HG03135 (cell line): ENCODE measurements around the gene TXNDC5.

ENCODE experiments used
- ATAC-seq: cut with Tn5 transposase; IDR thresholded peaks from one replicate; pipeline ENCODE4 v1.9.1; 2021; ENCODE audit warnings: mild to moderate bottlenecking, moderate library complexity; ENCODE audit not compliant: unreplicated experiment

TXNDC5 gene

DNA sequence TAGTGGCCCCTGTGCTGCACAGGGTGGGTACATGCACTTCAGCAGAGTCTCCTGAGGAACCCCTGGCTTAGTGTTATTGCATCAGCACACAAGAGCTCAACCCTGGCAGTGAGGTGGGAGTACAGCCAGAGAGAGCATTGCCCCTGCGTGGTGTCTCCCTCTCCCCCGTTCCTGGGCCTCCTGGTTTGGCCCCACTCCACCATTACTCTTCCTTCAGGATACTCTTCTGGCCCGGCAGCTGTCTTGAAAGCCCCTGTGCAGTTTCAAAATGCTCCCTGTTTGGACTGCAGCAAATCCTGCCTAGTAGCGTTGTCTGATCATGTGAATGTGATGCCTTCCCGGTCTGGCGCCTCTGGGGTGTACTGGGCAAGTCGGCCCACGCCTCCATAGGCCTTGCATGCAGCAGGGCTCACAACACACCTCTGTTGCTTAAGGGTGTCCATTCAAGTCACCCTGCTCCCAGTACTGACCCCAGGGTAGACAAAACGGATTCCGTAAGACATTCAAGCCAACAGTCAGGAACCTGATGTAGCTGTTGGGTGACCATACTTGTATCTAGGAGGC lies 32.1 kb downstream of the TXNDC5 start:
- no peak for ATAC-seq

DNA sequence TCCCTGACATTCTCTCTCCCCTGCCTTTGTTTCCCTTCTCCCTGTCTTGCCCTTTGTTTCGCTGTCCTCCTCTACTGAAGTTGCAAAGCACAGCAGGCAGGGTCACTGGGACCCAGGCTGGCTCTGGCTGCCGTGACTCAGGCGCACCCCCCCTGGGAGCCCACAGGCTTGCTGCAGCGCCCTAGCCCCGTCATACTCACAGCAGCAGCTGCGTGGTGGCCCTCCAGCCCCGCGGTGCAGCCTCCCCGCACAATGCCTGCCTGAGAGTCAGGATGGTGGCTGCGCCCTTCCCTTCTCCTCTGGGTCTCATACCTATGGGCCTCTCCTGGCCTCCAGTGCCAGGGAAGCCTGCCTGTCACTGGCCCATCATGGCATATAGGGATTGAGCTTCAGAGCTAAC lies 41.7 kb downstream of the TXNDC5 start:
- no peak for ATAC-seq

DNA sequence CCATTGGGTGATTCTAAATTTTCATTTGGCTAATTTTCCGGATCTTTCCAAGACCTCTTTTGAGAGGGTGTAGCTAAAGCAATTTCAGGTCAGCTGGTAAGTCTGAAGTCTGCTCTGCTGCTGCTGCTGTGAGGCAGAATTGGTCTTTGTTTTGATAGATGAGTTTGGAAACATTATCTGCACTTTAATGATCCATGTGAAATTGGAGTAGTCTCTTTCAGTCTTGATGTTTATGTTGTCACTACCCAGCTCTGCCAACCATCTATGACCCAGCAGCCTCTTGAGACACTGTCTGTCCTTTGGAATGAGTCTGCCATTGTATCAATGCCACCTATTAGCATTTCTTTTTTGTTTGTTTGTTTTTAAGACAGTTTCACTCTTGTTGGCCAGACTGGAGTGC lies 44.1 kb downstream of the TXNDC5 start:
- no peak for ATAC-seq

DNA sequence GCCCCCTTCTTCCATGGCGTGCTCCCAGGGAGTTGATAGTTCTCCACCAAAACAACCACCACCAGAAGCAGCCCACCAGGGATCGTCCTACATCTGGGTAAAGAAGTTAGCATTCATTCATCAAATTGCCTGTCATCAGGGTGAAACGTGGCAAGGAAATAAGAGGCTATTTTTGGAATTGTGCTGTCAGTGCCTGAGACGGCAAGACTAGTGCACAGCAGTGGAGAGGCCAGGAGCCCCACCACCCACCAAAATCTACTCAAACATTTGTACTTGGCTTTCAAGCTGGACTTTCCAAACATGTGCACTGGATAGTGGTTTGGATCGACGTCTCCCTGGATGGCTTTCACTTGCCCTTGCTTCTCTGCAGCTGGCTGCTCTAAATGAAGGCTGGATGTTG lies 44.8 kb downstream of the TXNDC5 start:
- ATAC-seq = no peak

DNA sequence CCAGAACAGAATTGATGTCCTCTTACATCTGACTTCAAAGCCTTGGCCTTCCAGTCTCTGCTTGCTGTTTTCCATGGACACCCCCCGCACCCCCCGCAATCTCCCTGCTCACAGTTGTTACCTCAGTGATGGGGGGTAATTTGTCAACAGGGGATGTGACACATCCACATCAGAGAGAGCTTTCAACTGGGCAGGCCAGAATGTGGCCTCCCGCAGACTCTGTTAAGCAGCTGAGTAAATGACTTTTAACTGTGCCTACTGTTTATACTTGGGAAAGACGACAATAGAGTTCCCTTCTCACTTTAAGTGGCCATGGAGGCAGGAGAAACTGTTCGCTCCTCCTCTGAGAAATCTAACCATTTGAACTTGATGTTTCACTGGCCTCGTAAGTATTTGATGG lies 51.0 kb downstream of the TXNDC5 start:
- no peak for ATAC-seq

DNA sequence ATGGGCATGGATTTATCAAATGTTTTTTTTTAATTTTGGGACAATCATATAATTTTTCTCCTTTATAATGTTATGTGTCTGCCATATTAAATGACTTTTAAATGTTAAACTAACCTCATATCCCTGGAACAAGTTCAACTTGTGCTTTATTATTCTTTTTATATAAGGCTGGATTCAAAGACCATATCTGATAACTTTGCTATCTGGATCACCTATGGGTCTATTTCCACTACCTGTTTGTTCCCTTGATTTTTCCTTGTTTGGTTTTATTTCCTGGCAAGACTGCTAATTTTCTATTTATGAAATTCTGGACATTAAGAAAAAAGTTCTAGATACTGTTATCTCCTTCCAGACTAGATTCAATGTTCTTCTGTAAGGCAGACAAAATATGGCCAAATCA lies 58.8 kb downstream of the TXNDC5 start:
- no peak for ATAC-seq

DNA sequence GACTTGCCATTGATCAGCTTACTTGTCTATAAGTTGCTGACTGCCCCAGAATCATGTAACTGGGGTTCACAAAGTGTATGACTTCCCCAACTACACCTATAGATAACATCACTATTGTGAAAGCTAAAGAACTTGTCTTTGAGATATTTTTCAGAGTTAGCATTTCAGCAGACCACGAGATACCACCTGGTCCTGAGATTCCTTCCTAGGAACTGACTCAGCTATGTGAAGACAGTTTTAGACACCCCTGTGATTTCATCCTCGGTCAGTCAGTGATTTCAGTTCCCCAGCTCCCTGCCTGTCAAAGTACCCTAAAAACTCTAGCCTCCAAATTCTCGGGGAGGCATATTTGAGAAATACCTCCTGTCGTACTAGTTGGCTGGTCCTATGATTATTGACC lies 62.4 kb downstream of the TXNDC5 start:
- no peak for ATAC-seq

DNA sequence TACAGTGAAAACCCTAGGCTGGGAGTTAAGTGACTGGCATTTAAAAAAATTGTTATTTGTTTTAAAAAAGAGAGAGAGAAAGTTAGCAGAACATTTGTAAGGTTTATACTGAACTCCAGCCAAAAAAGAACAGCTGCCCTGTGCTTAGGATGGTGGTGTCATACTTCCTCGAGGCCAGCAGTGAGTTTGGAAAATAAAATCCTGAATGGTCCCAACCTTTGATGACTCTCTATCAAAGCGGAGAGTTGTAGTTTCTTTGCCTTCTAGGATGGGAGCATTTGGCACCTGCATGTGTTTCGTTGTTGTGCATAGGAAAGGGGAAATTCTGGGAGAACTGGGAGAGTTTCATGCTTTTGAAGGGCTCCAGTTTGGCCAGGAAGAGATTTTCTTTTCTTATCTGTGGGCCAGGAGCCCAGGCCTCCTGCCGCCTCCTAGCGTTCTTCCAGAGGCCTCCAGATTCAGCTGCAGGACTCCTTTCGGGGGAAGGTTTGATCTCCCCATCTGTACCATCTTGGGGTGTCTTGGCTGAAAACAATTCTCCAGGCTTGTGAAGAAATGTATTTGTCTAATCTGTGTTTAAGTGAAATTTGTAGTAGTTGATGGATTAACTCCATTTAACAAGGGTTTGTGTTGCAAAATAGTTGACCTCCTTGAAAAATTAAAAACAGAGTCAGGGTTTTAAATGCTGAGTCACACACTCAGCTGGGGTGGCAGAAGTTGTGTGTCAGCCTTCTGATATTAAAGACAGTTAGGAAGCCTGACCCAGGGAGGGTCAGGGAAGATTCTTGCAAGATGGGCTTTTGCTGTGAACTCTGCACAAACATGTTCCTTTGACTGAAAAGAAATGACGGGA lies 63.4 kb downstream of the TXNDC5 start:
- no peak for ATAC-seq

DNA sequence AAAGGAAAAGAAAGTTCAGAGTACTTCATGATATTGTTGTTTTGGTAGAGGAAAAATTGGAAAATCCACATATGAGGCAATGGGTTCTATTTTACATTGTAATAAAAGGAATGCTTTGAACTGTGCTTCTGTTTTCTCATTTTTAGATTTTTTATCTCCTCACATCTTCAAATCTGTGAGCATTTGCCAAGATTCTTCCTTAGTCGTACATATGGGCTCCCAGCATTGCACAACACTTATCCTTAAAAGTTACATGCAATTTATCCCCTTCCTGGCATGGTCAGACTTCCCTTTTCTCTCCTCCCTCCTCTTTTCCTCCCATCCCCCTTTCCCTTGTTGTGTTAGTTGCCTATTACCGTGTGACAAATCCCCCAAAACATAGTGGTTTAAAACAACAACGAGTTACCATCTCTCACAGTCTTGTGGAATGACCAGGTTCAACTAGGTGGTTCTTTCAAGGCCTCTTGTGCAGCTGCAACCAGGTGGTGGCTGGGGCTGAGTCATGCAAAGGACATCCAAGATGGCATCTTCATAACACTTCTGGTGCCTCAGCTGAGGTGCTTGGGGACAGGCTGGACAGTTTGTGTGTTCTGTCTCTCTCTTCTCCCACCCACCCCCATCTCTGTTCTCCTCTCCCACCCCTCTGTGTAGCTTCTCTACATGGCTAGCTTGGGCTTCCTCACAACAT lies 68.7 kb downstream of the TXNDC5 start:
- no peak for ATAC-seq

DNA sequence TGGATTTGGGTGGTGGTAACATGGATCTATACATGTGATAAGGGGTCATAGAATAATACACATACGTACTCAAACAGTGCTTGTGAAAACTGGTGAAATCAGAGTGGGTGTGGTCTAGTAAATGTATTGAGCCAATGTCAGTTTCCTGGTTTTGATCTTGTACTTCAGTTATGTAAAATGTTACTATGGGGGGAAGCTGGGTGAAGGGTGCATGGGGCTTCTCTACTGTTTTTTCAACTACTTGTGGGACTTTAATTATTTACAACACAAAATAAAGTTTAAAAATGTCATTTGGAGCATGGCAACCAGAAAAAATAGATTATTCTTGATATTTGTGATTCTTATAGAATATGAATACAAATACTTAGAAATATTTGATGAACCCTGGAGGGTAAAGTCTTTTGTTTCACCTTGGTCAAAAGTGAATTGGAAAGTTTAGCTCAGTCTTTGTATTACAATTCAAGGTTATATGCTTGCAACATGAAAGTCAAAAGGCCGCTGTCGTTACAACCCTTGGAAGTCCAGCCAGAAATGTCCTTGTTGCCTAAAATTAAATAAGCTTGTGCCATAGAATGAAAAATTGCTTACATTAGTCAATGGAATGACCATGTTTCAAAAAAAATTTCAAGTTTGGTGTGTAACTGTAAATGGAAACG lies 74.1 kb downstream of the TXNDC5 start:
- no peak for ATAC-seq

DNA sequence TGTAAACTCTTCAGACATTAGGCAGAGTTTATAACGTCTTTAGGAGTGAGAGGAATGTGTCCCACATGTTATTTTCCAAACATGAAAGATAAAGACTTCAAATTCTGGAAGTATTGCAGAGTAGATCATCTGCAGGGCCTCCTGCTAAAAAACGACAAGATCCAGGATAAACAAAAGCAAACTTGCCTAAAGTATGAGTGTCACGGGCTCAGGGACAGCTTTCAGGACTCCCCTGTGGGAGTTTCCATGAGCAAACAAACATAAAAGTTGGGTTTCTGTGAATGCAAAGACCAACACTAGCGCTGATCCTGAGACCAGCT lies 76.9 kb downstream of the TXNDC5 start:
- no peak for ATAC-seq

DNA sequence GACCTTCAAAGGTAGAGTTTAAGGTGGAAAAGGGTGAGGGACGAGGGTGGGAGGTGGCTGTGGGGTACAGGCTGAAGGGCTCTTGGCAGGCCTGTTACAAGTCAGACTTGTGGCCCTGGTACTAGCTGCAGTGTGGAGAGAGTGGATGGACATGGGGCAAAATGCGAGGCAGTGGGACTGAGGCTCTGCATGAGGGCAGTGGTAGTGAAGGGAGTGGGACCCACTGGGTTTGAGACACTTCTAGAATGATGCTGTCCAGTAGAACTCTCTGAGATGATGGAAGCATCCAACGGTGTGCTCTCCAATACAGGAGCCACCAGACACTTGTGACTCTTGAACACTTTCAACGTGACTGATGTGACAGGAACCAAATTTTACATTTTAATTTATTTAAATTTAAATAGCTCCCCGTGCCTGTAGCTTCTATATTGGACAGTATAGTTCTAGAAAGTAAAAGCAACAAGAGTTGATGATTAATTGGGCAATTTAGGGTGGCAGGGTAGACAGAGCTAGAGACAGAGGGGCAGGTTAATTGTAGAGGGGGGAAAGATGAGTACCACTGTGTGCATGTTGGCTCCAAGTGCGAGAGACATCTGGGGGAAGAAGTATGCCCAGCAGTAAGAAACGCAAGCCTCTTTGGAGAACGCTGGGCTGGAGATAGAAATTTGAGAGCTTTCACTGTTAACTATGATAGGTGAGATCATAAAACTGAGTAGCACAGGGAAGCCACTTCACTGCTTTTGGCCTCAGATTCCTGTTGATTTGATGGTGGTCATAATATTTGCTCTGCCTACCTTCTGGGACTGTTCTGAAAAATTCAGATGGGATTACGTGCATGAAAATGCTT lies 77.5 kb downstream of the TXNDC5 start:
- ATAC-seq = no peak
